ENCODE results near the gene ABO. TPM values are rescaled to one million over a fixed set of nuclear protein-coding genes. Genes with fewer than 3 reads are reported as not detected.
"Not testable (repeated sequence)": the region's sequence is repeated elsewhere in the genome, so short reads cannot be mapped to it uniquely, and the experiment has no call there.

ABO gene
- total RNA-seq, 2 donors from 2014 or later: 0.35 to 1.2 TPM

- no peaks in the 10 kb centered on the region for H3K27me3 ChIP-seq (ENCODE audit: control insufficient read depth, insufficient read depth, low read length, poor library complexity, severe bottlenecking)
- 75% methylated on average over 1 of the region's 1 CpG; no CpG with 5 or more reads in 1 of the 2 experiments for WGBS, 2 experiments (ENCODE audit: insufficient coverage in 1 of 2, insufficient read length in 1 of 2)
- no peaks in the 10 kb centered on the region for H3K36me3 ChIP-seq (ENCODE audit: control insufficient read depth, insufficient read depth, low read length)
- Mint-ChIP-seq H3K27me3 (ENCODE audit: insufficient read depth) (peaks cover 9% of the 10 kb centered on the region), H3K27ac (no peak overlapping the region), H3K36me3 (ENCODE audit: low read depth) (no peaks in the 10 kb centered on the region), H3K9me3 (no peaks in the 10 kb centered on the region), H3K4me3 (no peak overlapping the region), H3K4me1 (peaks cover 10% of the 10 kb centered on the region)
- H3K4me3 ChIP-seq (ENCODE audit: low read length): no peak overlapping the region
- DNase-seq: no peak
- no peak overlapping the region for H3K9ac ChIP-seq (ENCODE audit: extremely low read depth, low read length, poor library complexity, severe bottlenecking)
- H3K27ac ChIP-seq (ENCODE audit: low read depth, low read length): no peak overlapping the region
- H3K9me3 ChIP-seq (ENCODE audit: control insufficient read depth, low read length): no peaks in the 10 kb centered on the region
- TF ChIP-seq CTCF (conservative IDR thresholded peaks at IDR 0.05): no peak
- H3K4me1 ChIP-seq (ENCODE audit: control insufficient read depth, insufficient read depth, low read length): no peaks in the 10 kb centered on the region
Measured at GRCh38 chr9:133253268-133253667, 21.7 kb downstream of the ABO start.

GRCh38 chr9:133252301-133253020 lies 22.5 kb downstream of the ABO start:
- Mint-ChIP-seq H3K4me1 (peaks cover 2% of the 10 kb centered on the region), H3K9me3 (no peaks in the 10 kb centered on the region), H3K27ac (no peak overlapping the region), H3K4me3 (no peak overlapping the region), H3K36me3 (ENCODE audit: low read depth) (no peaks in the 10 kb centered on the region), H3K27me3 (ENCODE audit: insufficient read depth) (peaks cover 9% of the 10 kb centered on the region)
- no peak for TF ChIP-seq CTCF (conservative IDR thresholded peaks at IDR 0.05)
- no peak for DNase-seq
- H3K4me1 ChIP-seq (ENCODE audit: control insufficient read depth, insufficient read depth, low read length): no peaks in the 10 kb centered on the region
- no peaks in the 10 kb centered on the region for H3K36me3 ChIP-seq (ENCODE audit: control insufficient read depth, insufficient read depth, low read length)
- no peak overlapping the region for H3K9ac ChIP-seq (ENCODE audit: extremely low read depth, low read length, poor library complexity, severe bottlenecking)
- WGBS, 2 experiments (ENCODE audit: insufficient coverage in 1 of 2, insufficient read length in 1 of 2): 85 to 89% methylated on average over 6 to 16 of the region's 16 CpGs
- no peak overlapping the region for H3K27ac ChIP-seq (ENCODE audit: low read depth, low read length)
- H3K27me3 ChIP-seq (ENCODE audit: control insufficient read depth, insufficient read depth, low read length, poor library complexity, severe bottlenecking): no peaks in the 10 kb centered on the region
- H3K4me3 ChIP-seq (ENCODE audit: low read length): no peak overlapping the region
- H3K9me3 ChIP-seq (ENCODE audit: control insufficient read depth, low read length): no peaks in the 10 kb centered on the region

- DNase-seq: no peak
- Histone ChIP-seq H3K9ac (ENCODE audit: extremely low read depth, low read length, poor library complexity, severe bottlenecking) (no peak overlapping the region), H3K36me3 (ENCODE audit: control insufficient read depth, insufficient read depth, low read length) (no peaks in the 10 kb centered on the region), H3K9me3 (ENCODE audit: control insufficient read depth, low read length) (no peaks in the 10 kb centered on the region), H3K4me1 (ENCODE audit: control insufficient read depth, insufficient read depth, low read length) (no peaks in the 10 kb centered on the region), H3K27ac (ENCODE audit: low read depth, low read length) (no peak overlapping the region), H3K27me3 (ENCODE audit: control insufficient read depth, insufficient read depth, low read length, poor library complexity, severe bottlenecking) (no peaks in the 10 kb centered on the region), H3K4me3 (ENCODE audit: low read length) (no peak overlapping the region)
- TF ChIP-seq CTCF (conservative IDR thresholded peaks at IDR 0.05): no peak
- Mint-ChIP-seq H3K4me3 (no peak overlapping the region), H3K36me3 (ENCODE audit: low read depth) (no peaks in the 10 kb centered on the region), H3K27ac (no peak overlapping the region), H3K27me3 (ENCODE audit: insufficient read depth) (peaks cover 12% of the 10 kb centered on the region), H3K9me3 (no peaks in the 10 kb centered on the region), H3K4me1 (no peaks in the 10 kb centered on the region)
- WGBS, 2 experiments (ENCODE audit: insufficient coverage in 1 of 2, insufficient read length in 1 of 2): 90 to 100% methylated on average over 5 to 11 of the region's 11 CpGs
Measured at GRCh38 chr9:133251773-133252172, 23.2 kb downstream of the ABO start.

- not testable (repeated sequence) for H3K27ac Mint-ChIP-seq; H3K36me3 Mint-ChIP-seq (ENCODE audit: low read depth); H3K9ac ChIP-seq (ENCODE audit: extremely low read depth, low read length, poor library complexity, severe bottlenecking); DNase-seq; H3K4me3 Mint-ChIP-seq; H3K4me1 Mint-ChIP-seq; H3K4me1 ChIP-seq (ENCODE audit: control insufficient read depth, insufficient read depth, low read length); H3K27ac ChIP-seq (ENCODE audit: low read depth, low read length); H3K36me3 ChIP-seq (ENCODE audit: control insufficient read depth, insufficient read depth, low read length); H3K9me3 Mint-ChIP-seq; H3K9me3 ChIP-seq (ENCODE audit: control insufficient read depth, low read length); H3K27me3 ChIP-seq (ENCODE audit: control insufficient read depth, insufficient read depth, low read length, poor library complexity, severe bottlenecking); H3K4me3 ChIP-seq (ENCODE audit: low read length)
- H3K27me3 Mint-ChIP-seq (ENCODE audit: insufficient read depth): peaks cover 12% of the 10 kb centered on the region
- WGBS, 2 experiments (ENCODE audit: insufficient coverage in 1 of 2, insufficient read length in 1 of 2): 87 to 89% methylated on average over 3 to 6 of the region's 6 CpGs
Measured at GRCh38 chr9:133251221-133251620, 23.8 kb downstream of the ABO start.
